Spleen (tissue), 7 donors: Measurements from ENCODE around the gene NCS1.

Experiments used
- POLR2A ChIP-seq, 3 donors: fragments of 450-650 bp; IDR thresholded peaks; one replicate each; pipeline ENCODE4 v1.5.1; 2017; ENCODE audit warnings: antibody characterized with exemption in 3 of 3, mild to moderate bottlenecking in 1 of 3
- POLR2AphosphoS5 ChIP-seq, 3 donors: sonication (generic); formaldehyde crosslinking; IDR thresholded peaks; one replicate each; pipeline ENCODE4 v1.5.1; 2017; ENCODE audit warnings: antibody characterized with exemption in 3 of 3
- TF ChIP-seq, protein P1 (sequence below), 11 experiments: fragments of 200-600 bp in 7 of 11; fragments of 450-650 bp in 4 of 11; sonication (generic) in 4 of 11; IDR thresholded peaks in 8 of 11; conservative IDR thresholded peaks in 3 of 11; 1 replicate in 7 of 11; 2 replicates in 4 of 11; pipeline versions ENCODE4 v1.4.0 to v1.8.0; 2016 to 2021; ENCODE audit warnings: antibody characterized with exemption in 11 of 11, inconsistent platforms in 4 of 11, mild to moderate bottlenecking in 1 of 11
- donor health status: DM: no; HTN: no; CAD: no; lungs with moderate emphysema.
- donor health status: DM: no; HTN: no; CAD: no.
- donor health status: DM: no; HTN: no; CAD: no.

DNA sequence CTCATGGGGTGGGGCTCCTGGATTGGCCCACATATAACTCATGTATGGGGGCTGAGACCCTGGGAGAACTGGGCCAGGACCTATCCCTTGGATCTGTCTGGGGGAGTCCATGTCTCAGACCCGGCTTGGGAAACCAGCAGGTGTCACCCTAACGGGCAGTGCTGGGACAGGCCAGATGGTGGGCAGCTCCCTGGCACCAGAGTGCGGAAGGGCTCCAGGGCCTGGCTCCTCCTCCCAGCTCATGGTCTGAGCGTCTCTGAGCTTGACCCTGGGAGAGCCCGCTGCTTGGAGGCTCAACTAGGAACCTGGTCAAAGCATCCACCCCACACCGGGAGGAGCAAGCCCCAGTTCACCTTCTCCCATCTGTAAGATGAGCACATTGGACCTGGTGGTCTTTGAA lies 15.5 kb upstream of the NCS1 start:
- TF ChIP-seq, protein P1, sequence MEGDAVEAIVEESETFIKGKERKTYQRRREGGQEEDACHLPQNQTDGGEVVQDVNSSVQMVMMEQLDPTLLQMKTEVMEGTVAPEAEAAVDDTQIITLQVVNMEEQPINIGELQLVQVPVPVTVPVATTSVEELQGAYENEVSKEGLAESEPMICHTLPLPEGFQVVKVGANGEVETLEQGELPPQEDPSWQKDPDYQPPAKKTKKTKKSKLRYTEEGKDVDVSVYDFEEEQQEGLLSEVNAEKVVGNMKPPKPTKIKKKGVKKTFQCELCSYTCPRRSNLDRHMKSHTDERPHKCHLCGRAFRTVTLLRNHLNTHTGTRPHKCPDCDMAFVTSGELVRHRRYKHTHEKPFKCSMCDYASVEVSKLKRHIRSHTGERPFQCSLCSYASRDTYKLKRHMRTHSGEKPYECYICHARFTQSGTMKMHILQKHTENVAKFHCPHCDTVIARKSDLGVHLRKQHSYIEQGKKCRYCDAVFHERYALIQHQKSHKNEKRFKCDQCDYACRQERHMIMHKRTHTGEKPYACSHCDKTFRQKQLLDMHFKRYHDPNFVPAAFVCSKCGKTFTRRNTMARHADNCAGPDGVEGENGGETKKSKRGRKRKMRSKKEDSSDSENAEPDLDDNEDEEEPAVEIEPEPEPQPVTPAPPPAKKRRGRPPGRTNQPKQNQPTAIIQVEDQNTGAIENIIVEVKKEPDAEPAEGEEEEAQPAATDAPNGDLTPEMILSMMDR (IDR thresholded peaks at IDR 0.05 in 8 of 11, conservative IDR thresholded peaks at IDR 0.05 in 3 of 11), result no peak
- TF ChIP-seq POLR2AphosphoS5 (IDR thresholded peaks at IDR 0.05) (no peak), POLR2A (IDR thresholded peaks at IDR 0.05) (no peak)
